GM12878 (cell line): ENCODE results near the gene PORCN. TPM values are rescaled to one million over a fixed set of nuclear protein-coding genes. Genes with fewer than 3 reads are reported as not detected.

Experiments
- BCLAF1 ChIP-seq: fragments of 450-650 bp; IDR thresholded peaks from 2 replicates; pipeline ENCODE4 v1.6.1; 2017; ENCODE audit warnings: antibody characterized with exemption, mild to moderate bottlenecking, moderate library complexity
- BMI1 ChIP-seq: fragments of 450-650 bp; IDR thresholded peaks from 2 replicates; pipeline ENCODE4 v1.6.1; 2016; ENCODE audit warnings: mild to moderate bottlenecking, moderate library complexity, borderline replicate concordance
- E4F1 ChIP-seq: fragments of 450-650 bp; IDR thresholded peaks from 2 replicates; pipeline ENCODE4 v1.6.1; 2018; ENCODE audit warnings: borderline replicate concordance, mild to moderate bottlenecking; ENCODE audit not compliant: partially characterized antibody
- EZH2 ChIP-seq: IDR thresholded peaks from 2 replicates; pipeline ENCODE4 v1.6.1; 2012; ENCODE audit warnings: low read depth, mild to moderate bottlenecking, control low read depth, inconsistent platforms, low read length, borderline replicate concordance; ENCODE audit not compliant: control insufficient read depth
- FOXK2 ChIP-seq: fragments of 450-650 bp; IDR thresholded peaks from 2 replicates; pipeline ENCODE4 v1.6.1; 2017; ENCODE audit warnings: mild to moderate bottlenecking, moderate library complexity
- IRF5 ChIP-seq: fragments of 450-650 bp; IDR thresholded peaks from 2 replicates; pipeline ENCODE4 v1.6.1; 2017; ENCODE audit warnings: borderline replicate concordance
- MXI1 ChIP-seq: fragments of 150-350 bp; IDR thresholded peaks from 2 replicates; pipeline ENCODE4 v1.6.1; 2011; ENCODE audit warnings: low read depth, mild to moderate bottlenecking, inconsistent platforms, low read length, improper control_type of control experiment
- NFYB ChIP-seq: IDR thresholded peaks from 2 replicates; pipeline ENCODE4 v1.6.1; 2011; ENCODE audit warnings: low read depth, mild to moderate bottlenecking, low read length, improper control_type of control experiment, moderate library complexity; ENCODE audit not compliant: insufficient read depth
- NKRF ChIP-seq: fragments of 450-650 bp; conservative IDR thresholded peaks from 2 replicates; pipeline ENCODE4 v1.6.1; 2017; ENCODE audit warnings: mild to moderate bottlenecking, moderate library complexity
- POLR2AphosphoS2 ChIP-seq: IDR thresholded peaks from 2 replicates; pipeline ENCODE4 v1.6.1; 2011; ENCODE audit warnings: low read depth, mild to moderate bottlenecking, low read length, improper control_type of control experiment, moderate library complexity
- RAD21 ChIP-seq: IDR thresholded peaks from 2 replicates; pipeline ENCODE4 v1.6.1; 2011; ENCODE audit warnings: mild to moderate bottlenecking, low read depth, low read length, moderate library complexity; ENCODE audit not compliant: insufficient read depth
- RUNX3 ChIP-seq: IDR thresholded peaks from 2 replicates; pipeline ENCODE4 v1.6.1; 2012; ENCODE audit warnings: low read length, inconsistent platforms
- SMAD5 ChIP-seq: IDR thresholded peaks from 2 replicates; pipeline ENCODE4 v1.6.1; 2016; ENCODE audit warnings: antibody characterized with exemption, low read depth
- TARDBP ChIP-seq: IDR thresholded peaks from 2 replicates; pipeline ENCODE4 v1.6.1; 2016; ENCODE audit warnings: borderline replicate concordance
- TCF3 ChIP-seq: IDR thresholded peaks from 2 replicates; pipeline ENCODE4 v1.6.1; 2012; ENCODE audit warnings: low read depth, mild to moderate bottlenecking, low read length, borderline replicate concordance; ENCODE audit not compliant: insufficient read depth
- ZBTB40 ChIP-seq: fragments of 450-650 bp; IDR thresholded peaks from 2 replicates; pipeline ENCODE4 v1.6.1; 2016; ENCODE audit warnings: mild to moderate bottlenecking, moderate library complexity, borderline replicate concordance
- polyA plus RNA-seq, 11 experiments: library from polyadenylated mRNA; depleted of rRNA in 4 of 11; unstranded in 6 of 11; stranded (reverse) in 5 of 11; fragments of >200 nt; fragmentation: Nextera tagmentation in 4 of 11; fragmentation: Illumina TruSeq in 1 of 11; extraction: Ambion mirVana in 4 of 11; extraction: Trizol in 1 of 11; gene quantifications; 1 replicate in 1 of 11; 2 replicates in 10 of 11; pipeline versions ENCODE4 v1.2.1 to v1.2.3, GENCODE V29; 2011 to 2016; ENCODE audit warnings: inconsistent platforms in 2 of 11, missing spikeins in 2 of 11, low read depth in 1 of 11
- total RNA-seq, 4 experiments: library from RNA; depleted of rRNA in 3 of 4; stranded (reverse); fragments of >200 nt in 3 of 4; fragmentation: Illumina TruSeq in 1 of 4; extraction: Trizol in 1 of 4; gene quantifications; 2 replicates each; pipeline versions ENCODE4 v1.2.1 to v1.2.3, GENCODE V29; 2013 to 2021

Gene PORCN
- total and polyA plus RNA-seq, 10 of the 15 experiments (the other 5 are each of a cell fraction or from before 2014, with no cell fraction given), result 0.27 to 21.0 (median 14.1) TPM

GRCh38 chrX:48539345-48540027 lies 30.7 kb downstream of the PORCN start, which contains the start of gene TBC1D25 (continued):
- TF ChIP-seq BCLAF1 (no peak), EZH2 (no peak), TARDBP (no peak), IRF5 (no peak), SMAD5 (no peak), NFYB (no peak), POLR2AphosphoS2 (no peak), TCF3 (no peak), RUNX3 (no peak), ZBTB40 (no peak), NKRF (0 out of 2 replicates have a peak, but pooled peaks have one; percentile 26), E4F1 (peak; percentile 55), MXI1 (peak; percentile 65), BMI1 (no peak), RAD21 (no peak), FOXK2 (0 out of 2 replicates have a peak, but pooled peaks have one; percentile 40)
